ENCODE measurements around the gene ZMYM4.
"Not testable (repeated sequence)": the region's sequence is repeated elsewhere in the genome, so short reads cannot be mapped to it uniquely, and the experiment has no call there.

ZMYM4 gene

GRCh38 chr1:35268282-35269200 is at the start of gene ZMYM4:
ZMYM4 (plus strand) TSS chr1:35268709; CDS start chr1:35269047, 338 bp downstream.
- DNase-seq, result peak; percentile 89

GRCh38 chr1:35220976-35221375 is 47.5 kb upstream of the ZMYM4 start:
- DNase-seq, result no peak

DNA sequence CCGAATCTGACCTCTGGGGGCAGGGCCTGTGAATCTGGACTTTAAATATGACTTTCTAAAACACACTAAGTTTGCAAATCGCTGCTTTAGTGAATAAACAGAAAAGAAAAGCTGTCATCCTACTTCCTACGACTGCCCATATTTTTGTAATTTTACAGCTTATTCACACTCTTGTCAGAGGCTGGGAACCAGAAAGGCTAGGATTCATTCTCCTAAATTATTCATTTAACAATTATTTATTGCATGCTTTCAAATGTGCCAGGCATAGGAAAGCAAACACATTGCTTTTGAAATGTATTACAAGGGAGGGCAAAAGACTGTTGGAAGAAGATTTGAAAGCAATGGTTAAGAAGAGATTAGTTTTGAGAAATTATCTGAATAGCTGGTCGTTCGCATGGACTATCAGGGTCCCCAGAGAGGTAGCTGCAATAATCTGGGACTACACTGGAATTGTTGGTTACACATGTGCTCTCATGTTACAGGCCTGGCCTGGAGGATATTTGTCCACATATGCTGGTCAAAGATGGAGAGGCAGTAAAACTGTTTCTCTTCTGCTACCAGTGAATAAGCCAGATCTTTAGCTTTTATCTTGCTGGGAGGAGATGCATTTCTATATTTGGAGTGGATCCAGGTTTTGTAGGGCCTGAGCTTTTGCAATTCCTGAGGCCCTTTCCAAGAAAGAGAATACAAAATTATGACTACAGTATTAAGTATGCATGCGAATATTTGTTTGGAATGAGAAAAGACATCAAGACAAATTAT is 46.0 kb upstream of the ZMYM4 start:
- DNase-seq, result no peak

GRCh38 chr1:35223084-35223630 is 45.4 kb upstream of the ZMYM4 start:
- no peak for DNase-seq

GRCh38 chr1:35226546-35226945 is 42.0 kb upstream of the ZMYM4 start:
- DNase-seq, result no peak

DNA sequence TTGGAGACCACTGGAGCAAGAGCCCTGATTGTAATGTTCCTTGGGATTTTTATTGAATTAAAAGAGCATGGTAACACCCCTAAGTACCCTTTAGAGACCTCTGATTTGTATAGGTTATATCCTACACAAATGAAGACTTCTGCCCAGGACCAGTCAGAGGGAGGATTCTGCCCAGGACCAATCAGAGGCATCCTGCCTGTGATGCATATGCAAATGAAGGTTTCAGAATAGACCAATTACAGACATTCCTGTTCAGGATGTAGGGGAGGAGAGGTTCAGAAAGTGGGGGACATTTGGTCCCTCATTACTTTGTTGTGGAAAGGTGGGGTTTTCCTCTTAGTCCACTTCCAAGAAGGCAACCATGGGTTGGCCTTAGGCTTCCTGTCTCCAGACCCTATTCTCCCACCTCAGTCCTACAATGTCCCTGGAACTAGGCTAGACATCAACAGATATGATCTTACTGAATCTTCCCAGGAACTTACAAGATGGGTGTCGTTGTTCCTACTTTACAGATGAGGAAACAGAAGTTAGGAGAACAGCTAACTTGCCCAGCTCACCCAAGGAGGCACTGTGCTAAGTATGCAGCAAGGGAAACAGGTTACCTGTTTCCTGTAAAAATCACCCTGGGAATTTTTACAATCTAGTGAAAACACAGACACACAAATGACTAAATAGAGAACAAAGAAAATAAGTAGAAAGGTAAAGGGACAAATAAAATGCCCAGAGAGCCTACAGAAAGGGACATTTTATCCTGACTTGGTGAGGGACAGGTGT is 38.7 kb upstream of the ZMYM4 start:
- DNase-seq, result no peak

DNA sequence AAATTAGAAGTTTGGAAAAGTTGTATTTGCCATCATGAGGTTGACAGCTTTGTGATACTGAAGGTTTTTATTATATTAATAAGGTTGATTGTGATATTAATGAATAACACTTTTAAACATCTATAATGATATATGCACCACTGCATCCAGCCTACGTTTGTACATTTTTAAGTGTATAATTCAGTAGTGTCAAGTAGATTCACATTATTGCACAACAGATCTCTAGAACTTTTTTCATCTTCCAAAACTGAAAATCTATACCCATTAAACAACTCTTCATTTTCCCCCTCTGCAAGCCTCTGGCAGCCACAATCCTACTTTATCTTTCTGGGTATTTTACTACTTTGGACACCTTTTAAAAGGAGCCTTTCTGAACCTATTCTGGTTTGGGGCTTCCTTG is 37.2 kb upstream of the ZMYM4 start:
- no peak for DNase-seq

DNA sequence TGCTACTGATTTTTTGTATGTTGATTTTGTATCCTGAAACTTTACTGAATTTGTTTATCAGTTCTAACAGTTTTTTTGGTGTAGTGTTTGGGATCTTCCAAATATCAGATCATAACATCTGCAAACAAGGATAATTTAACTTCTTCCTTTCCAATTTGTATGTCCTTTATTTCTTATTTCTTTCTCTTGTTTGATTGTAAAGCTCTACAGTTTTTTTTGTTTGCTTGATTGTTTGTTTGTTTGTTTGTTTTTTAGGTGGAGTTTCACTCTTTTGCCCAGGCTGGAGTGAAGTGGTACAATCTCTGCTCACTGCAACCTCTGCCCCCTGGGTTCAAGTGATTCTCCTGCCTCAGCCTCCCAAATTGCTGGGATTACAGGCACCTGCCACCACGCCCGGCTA is 31.7 kb upstream of the ZMYM4 start:
- DNase-seq, result not testable (repeated sequence)

- no peak for DNase-seq
These were observed 24.8 kb upstream of the ZMYM4 start for GRCh38 chr1:35243691-35244090.

- DNase-seq, result no peak
These were observed 21.3 kb upstream of the ZMYM4 start for GRCh38 chr1:35247256-35247655.

- no peak for DNase-seq
These were observed 14.6 kb upstream of the ZMYM4 start for GRCh38 chr1:35253941-35254340.

DNA sequence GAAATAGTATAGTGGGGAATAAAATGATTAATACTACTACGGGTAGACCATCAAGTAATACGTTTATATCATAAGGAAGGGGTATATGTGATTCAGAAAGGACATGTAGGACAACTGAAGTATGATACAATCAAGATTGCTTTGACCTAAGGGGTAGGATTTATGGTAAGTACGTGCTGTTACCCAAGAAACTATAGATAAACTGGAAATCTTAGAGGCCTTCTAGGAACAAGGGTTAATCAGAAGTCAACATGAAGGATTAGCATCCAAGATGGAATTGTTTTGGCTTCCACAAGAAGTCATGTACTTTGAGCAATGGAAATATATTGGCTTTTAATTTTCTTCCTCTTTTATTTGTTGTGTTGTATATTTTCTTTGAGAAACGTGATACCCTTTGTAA is 13.2 kb upstream of the ZMYM4 start:
- no peak for DNase-seq

DNA sequence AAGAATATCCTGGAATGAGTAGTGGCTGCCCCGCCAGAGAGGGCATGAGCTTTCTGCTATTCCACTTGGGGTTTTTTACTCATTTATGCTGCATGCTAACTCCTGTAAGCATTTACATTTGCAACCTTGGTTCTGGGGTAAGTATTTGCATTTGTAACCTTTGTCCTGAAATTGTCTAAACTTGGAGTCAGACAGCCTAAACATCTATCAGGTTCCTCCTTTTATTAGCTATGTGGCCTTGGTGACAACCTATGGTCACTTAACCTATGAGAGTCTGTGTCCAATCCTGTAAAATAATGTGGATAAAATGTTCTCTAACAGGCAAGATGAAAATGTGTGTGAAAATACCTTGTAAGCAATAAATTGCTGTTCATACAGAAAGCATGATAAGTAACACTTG is 8.9 kb upstream of the ZMYM4 start:
- no peak for DNase-seq

DNA sequence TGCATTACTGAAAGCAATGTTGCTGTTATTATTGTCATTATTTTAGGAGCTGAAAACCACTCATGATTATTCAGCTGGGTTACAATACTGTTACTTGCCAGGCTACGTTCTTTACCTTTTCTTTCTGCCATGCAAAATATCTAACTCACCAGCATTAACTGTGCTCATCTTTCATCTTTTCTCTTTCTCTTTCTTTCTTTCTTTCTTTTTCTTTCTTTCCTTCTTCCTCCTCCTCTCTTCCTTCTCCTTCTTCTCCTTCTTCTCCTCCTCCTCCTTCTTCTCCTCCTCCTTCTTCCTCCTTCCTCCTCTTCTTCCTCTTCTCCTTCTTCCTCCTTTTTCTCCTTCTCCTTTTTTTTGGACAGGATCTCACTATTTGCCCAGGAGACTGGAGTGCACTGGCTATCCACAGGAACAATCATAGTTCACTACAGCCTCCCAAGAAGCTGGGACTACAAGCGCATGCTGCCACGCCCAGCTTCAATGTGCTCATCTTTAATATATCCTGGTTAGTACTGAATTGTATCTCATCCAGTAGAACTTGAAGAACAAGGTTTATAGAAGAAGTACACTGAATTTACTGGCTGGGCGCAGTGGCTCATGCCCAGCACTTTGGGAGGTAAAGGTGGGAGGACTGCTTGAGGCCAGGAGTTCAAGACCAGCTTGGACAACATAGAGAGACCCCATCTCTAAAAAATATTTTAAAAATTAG is 6.9 kb upstream of the ZMYM4 start:
- no peak for DNase-seq

GRCh38 chr1:35264035-35264434 is 4.5 kb upstream of the ZMYM4 start:
- DNase-seq, result no peak

DNA sequence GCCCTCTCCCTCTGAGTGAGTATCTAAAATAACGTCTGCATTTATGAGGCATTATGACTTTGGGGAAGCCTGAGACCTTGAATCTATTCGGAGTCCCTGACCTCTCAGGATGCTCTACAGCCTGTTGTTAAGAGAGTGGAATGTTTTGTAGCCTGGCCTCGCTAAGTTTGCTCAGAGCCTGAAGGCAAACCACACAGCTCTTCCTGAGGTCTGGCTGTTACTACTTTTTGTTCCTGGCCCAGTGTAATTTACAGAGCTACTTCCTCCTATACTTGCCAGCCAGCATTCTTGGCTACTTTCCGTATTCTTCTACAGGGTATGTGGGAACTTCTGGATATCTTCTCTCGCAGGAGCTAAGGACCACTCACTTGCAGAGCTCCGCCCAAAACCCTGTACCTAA is 3.6 kb upstream of the ZMYM4 start:
- DNase-seq, result no peak

DNA sequence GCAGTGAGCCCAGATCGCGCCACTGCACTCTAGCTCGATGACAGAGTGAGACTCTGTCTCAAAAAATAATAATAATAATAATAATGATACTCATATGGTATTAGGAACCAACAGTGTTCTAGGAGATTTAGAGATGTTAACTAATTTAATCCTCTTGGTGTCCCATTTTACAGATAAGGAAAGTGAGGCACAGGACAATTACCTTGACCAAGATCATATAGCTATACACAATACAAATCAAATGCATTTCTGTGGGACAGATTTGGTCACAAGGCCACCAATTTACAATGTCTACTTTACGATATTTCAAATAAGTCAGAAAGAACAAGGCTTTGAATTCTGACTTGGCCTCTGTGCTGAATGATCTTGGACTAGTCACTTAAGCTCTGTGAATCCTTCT is 2.2 kb upstream of the ZMYM4 start:
- no peak for DNase-seq

DNA sequence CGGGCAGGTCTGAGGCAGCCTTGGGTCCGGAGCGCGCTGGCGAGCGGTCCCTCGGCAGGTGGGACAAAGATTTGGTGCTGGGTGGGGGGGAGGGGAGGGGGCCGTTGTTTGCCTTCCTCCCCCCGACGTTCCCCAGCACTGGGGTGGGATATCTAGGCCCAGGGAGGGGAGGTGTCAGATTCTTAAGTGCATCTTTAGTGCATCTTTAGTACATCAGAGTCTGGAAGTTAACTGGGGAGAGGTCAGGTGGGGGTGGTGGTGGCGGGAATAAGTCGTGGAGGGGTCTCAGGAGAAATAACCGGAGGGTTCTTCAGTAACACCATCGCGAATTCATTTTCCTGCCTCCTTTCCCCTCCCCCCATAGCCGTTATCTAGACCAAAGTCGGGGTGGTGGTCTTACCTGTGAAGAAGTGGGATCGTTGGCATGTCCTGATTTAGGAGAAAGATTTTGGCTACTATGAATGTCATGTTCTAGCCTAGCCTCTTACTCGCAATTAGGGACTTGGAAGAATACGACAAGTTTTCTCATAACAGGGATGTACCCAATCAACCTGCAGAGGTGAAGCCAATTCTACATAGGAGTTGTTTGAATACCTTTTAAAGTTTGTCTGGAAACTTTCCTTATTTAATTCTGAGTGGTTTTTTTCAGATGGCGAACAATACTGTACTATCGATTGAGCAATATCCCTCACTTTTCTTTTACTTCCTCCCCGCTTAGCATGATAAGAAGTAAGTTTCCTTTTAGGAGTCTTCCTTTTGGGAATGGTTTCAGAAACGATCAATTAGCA is 886 bp downstream of the ZMYM4 start:
- DNase-seq, result no peak

DNA sequence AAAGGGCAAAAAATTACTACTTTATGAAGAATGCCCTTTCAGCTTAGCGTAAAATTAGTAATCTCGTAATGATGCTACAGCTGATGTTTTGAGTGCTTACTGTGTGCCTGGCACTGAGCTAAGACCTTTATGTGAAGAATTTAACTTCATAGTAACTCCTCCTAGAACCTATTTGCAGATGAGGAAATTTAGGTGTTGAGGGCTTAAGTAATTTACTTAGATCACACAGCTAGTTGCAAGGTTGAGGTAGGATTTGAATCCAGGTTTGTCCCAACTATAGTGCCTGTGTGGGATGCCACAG is 1.4 kb downstream of the ZMYM4 start:
- no peak for DNase-seq

GRCh38 chr1:35270836-35271235 is 2.3 kb downstream of the ZMYM4 start:
- no peak for DNase-seq

- no peak for DNase-seq
These were observed 5.7 kb downstream of the ZMYM4 start for GRCh38 chr1:35274197-35274596.
